Bladder microvascular endothelial cell (primary cell): ENCODE measurements around the gene LDB2. TPM values are rescaled to one million over a fixed set of nuclear protein-coding genes. Genes with fewer than 3 reads are reported as not detected.

Experiments used
- total RNA-seq: library from RNA; depleted of rRNA; stranded (reverse); fragments of >200 nt; gene quantifications from 2 replicates; pipeline ENCODE4 v1.2.3, GENCODE V29; 2014

The LDB2 gene
- total RNA-seq: 114 and 441 TPM in 2 replicates

DNA sequence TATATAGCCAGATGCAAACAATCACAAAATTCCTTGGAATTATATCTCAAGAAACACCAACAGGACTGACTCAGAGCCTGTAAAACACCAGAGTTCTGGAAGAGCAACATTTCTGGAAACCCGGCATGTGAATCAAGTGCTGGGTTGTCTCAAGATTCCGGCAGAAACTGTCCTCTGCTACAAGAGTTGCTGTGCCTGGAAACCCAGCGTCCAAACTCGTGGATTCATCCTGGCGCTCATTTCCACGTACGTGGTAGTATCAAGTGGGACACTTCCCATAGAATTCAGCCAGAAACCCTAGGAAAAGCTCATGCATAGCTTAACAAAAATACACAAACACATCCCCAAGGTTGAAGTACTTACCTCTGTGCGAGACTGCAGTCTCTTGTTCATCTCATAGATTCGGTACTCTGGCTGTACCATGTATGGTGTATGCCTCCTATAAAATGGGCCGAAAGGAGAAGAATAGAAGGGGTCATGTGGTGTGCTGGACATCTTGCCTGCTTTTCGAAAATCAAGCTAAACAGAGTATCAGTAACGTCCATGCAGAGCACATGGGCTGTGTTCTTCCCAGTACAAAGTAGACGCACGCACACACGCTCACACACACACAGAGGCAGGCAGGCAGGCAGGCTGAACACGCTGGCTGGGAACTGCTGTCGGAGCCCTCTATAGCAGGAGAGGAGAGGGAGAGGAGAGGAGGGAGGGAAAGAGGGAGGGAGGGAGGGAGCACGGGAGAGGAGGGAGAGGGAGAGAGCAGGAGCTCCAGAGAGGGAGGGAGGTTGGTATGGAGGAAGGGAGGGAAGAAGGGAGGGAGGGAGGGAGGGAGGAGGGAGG, at the start of gene LDB2:
Gene LDB2 (minus strand): TSS at position 655 of the 837 bp plus-strand sequence.

